RWPE2 (cell line): Measurements from ENCODE around the gene CEP72.
"Not testable (repeated sequence)": the region's sequence is repeated elsewhere in the genome, so short reads cannot be mapped to it uniquely, and the experiment has no call there.

ENCODE experiments used
- ATAC-seq: fragments of 200-7000 bp; cut with Tn5 transposase; 3 replicates; pipeline ENCODE4 v1.9.1; 2021; ENCODE audit warnings: low read depth
- DNase-seq: peaks from one replicate; pipeline ENCODE4 v3.0.0-alpha.2; 2020; ENCODE audit warnings: low spot score
- H3K27ac ChIP-seq: fragments of 450-650 bp; 2 replicates; pipeline ENCODE4 v1.5.1; 2017; ENCODE audit warnings: mild to moderate bottlenecking; ENCODE audit not compliant: poor library complexity, severe bottlenecking
- H3K27me3 ChIP-seq: fragments of 250-450 bp; sonication (Bioruptor Pico); 2 replicates; pipeline ENCODE4 v1.5.1; 2021; ENCODE audit warnings: mild to moderate bottlenecking, moderate library complexity; ENCODE audit not compliant: insufficient read depth, poor library complexity, severe bottlenecking
- H3K36me3 ChIP-seq: fragments of 250-450 bp; sonication (Bioruptor Pico); 2 replicates; pipeline ENCODE4 v1.5.1; 2020; ENCODE audit warnings: low read depth, mild to moderate bottlenecking, moderate library complexity
- H3K4me1 ChIP-seq: fragments of 250-450 bp; sonication (Bioruptor Pico); 2 replicates; pipeline ENCODE4 v1.5.1; 2021; ENCODE audit warnings: mild to moderate bottlenecking, moderate library complexity; ENCODE audit not compliant: insufficient read depth, poor library complexity, severe bottlenecking
- H3K4me3 ChIP-seq: fragments of 250-450 bp; sonication (Bioruptor Pico); 2 replicates; pipeline ENCODE4 v1.5.1; 2021; ENCODE audit warnings: mild to moderate bottlenecking, moderate library complexity; ENCODE audit not compliant: severe bottlenecking
- H3K9me3 ChIP-seq: fragments of 250-450 bp; sonication (Bioruptor Pico); 2 replicates; pipeline ENCODE4 v1.5.1; 2021; ENCODE audit warnings: mild to moderate bottlenecking, moderate library complexity; ENCODE audit not compliant: severe bottlenecking
- CTCF ChIP-seq: fragments of 450-650 bp; IDR thresholded peaks from one replicate; pipeline ENCODE4 v1.5.1; 2017; ENCODE audit warnings: mild to moderate bottlenecking, moderate library complexity; ENCODE audit not compliant: poor library complexity, severe bottlenecking

The CEP72 gene

GRCh38 chr5:684751-685216, 72.6 kb downstream of the CEP72 start:
- no peak for ATAC-seq
- Histone ChIP-seq H3K9me3 (no peaks in the 10 kb centered on the region), H3K27me3 (no peaks in the 10 kb centered on the region), H3K4me1 (no peaks in the 10 kb centered on the region), H3K27ac (no peak overlapping the region), H3K4me3 (no peak overlapping the region), H3K36me3 (no peaks in the 10 kb centered on the region)
- TF ChIP-seq CTCF: no peak
- no peak for DNase-seq

GRCh38 chr5:685262-686171, 73.4 kb downstream of the CEP72 start:
- ATAC-seq: no peak
- no peak for DNase-seq
- Histone ChIP-seq H3K27ac (no peak overlapping the region), H3K36me3 (no peaks in the 10 kb centered on the region), H3K4me1 (no peaks in the 10 kb centered on the region), H3K9me3 (no peaks in the 10 kb centered on the region), H3K27me3 (no peaks in the 10 kb centered on the region), H3K4me3 (no peak overlapping the region)
- TF ChIP-seq CTCF: no peak

GRCh38 chr5:686172-686523, 74.0 kb downstream of the CEP72 start:
- H3K27ac ChIP-seq, DNase-seq, H3K27me3 ChIP-seq, H3K36me3 ChIP-seq, H3K9me3 ChIP-seq, H3K4me1 ChIP-seq, H3K4me3 ChIP-seq, ATAC-seq: not testable (repeated sequence)

GRCh38 chr5:686936-687335, 74.8 kb downstream of the CEP72 start:
- ATAC-seq: not testable (repeated sequence)

GRCh38 chr5:688348-689010, 76.3 kb downstream of the CEP72 start:
- not testable (repeated sequence) for H3K4me1 ChIP-seq, H3K27ac ChIP-seq, ATAC-seq, H3K4me3 ChIP-seq, DNase-seq, H3K9me3 ChIP-seq, H3K27me3 ChIP-seq, H3K36me3 ChIP-seq

More at GRCh38 chr5:686936-687335, 74.8 kb downstream of the CEP72 start:
- not testable (repeated sequence) for H3K4me3 ChIP-seq, H3K4me1 ChIP-seq, H3K36me3 ChIP-seq, H3K9me3 ChIP-seq, DNase-seq, H3K27me3 ChIP-seq, H3K27ac ChIP-seq

- not testable (repeated sequence) for H3K9me3 ChIP-seq, H3K27me3 ChIP-seq, H3K4me1 ChIP-seq, DNase-seq, H3K4me3 ChIP-seq, ATAC-seq, H3K27ac ChIP-seq, H3K36me3 ChIP-seq
These were observed 78.2 kb downstream of the CEP72 start for GRCh38 chr5:690293-690692.

GRCh38 chr5:691049-691448, 78.9 kb downstream of the CEP72 start:
- not testable (repeated sequence) for H3K27ac ChIP-seq, ATAC-seq, H3K36me3 ChIP-seq, DNase-seq, H3K27me3 ChIP-seq, H3K4me1 ChIP-seq, H3K4me3 ChIP-seq, H3K9me3 ChIP-seq
